BE2C (cell line): ENCODE data around the gene ZFYVE28.

ENCODE experiments used
- DNase-seq: peaks from one replicate; pipeline ENCODE4 v3.0.0-alpha.2; 2020
- H3K27me3 ChIP-seq: fragments of 250-450 bp; sonication (Bioruptor Pico); 2 replicates; pipeline ENCODE4 v1.5.1; 2020; ENCODE audit warnings: mild to moderate bottlenecking
- H3K36me3 ChIP-seq: fragments of 250-450 bp; sonication (Bioruptor Pico); 2 replicates; pipeline ENCODE4 v1.5.1; 2020; ENCODE audit warnings: mild to moderate bottlenecking
- H3K4me1 ChIP-seq: fragments of 250-450 bp; sonication (Bioruptor Pico); 2 replicates; pipeline ENCODE4 v1.5.1; 2020
- H3K4me3 ChIP-seq: 2 replicates; pipeline ENCODE4 v1.5.1; 2011; ENCODE audit warnings: low read depth, low read length
- H3K9me3 ChIP-seq: fragments of 250-450 bp; sonication (Bioruptor Pico); 2 replicates; pipeline ENCODE4 v1.5.1; 2020
- CTCF ChIP-seq: IDR thresholded peaks from 2 replicates; pipeline ENCODE4 v1.5.1; 2012; ENCODE audit warnings: mild to moderate bottlenecking, low read depth, low read length

Gene ZFYVE28

GRCh38 chr4:2301225-2301642 lies 117.2 kb downstream of the ZFYVE28 start:
- DNase-seq: no peak
- H3K9me3 ChIP-seq: no peaks in the 10 kb centered on the region
- no peak for TF ChIP-seq CTCF
- H3K4me3 ChIP-seq: no peak overlapping the region
- peaks cover 5% of the 10 kb centered on the region for H3K4me1 ChIP-seq
- no peaks in the 10 kb centered on the region for H3K27me3 ChIP-seq
- H3K36me3 ChIP-seq: no peaks in the 10 kb centered on the region

GRCh38 chr4:2300431-2301224 lies 117.8 kb downstream of the ZFYVE28 start:
- no peak for TF ChIP-seq CTCF
- Histone ChIP-seq H3K4me3 (no peak overlapping the region), H3K27me3 (no peaks in the 10 kb centered on the region), H3K9me3 (no peaks in the 10 kb centered on the region), H3K36me3 (no peaks in the 10 kb centered on the region), H3K4me1 (peaks cover 11% of the 10 kb centered on the region)
- DNase-seq: peak; percentile 49

- no peak for TF ChIP-seq CTCF
- Histone ChIP-seq H3K4me1 (peaks cover 12% of the 10 kb centered on the region), H3K4me3 (no peak overlapping the region), H3K27me3 (no peaks in the 10 kb centered on the region), H3K36me3 (no peaks in the 10 kb centered on the region), H3K9me3 (no peaks in the 10 kb centered on the region)
- DNase-seq: no peak
Measured at GRCh38 chr4:2299794-2300193, 118.7 kb downstream of the ZFYVE28 start.

- Histone ChIP-seq H3K4me3 (no peak overlapping the region), H3K4me1 (peaks cover 12% of the 10 kb centered on the region), H3K27me3 (no peaks in the 10 kb centered on the region), H3K36me3 (no peaks in the 10 kb centered on the region), H3K9me3 (no peaks in the 10 kb centered on the region)
- no peak for DNase-seq
- TF ChIP-seq CTCF: no peak
Measured at GRCh38 chr4:2298532-2298991, 119.9 kb downstream of the ZFYVE28 start.

GRCh38 chr4:2297606-2298531 lies 120.6 kb downstream of the ZFYVE28 start:
- Histone ChIP-seq H3K4me3 (no peak overlapping the region), H3K9me3 (no peaks in the 10 kb centered on the region)

More at GRCh38 chr4:2297606-2298531, 120.6 kb downstream of the ZFYVE28 start:
- DNase-seq: no peak
- TF ChIP-seq CTCF: no peak
- Histone ChIP-seq H3K36me3 (no peaks in the 10 kb centered on the region), H3K4me1 (peaks cover 16% of the 10 kb centered on the region), H3K27me3 (no peaks in the 10 kb centered on the region)
